Activated CD8-positive, alpha-beta memory T cell treated with anti-CD3 and anti-CD28 coated beads for 4 hours (primary cell): ENCODE measurements around the gene NADK2.
A peak's percentile ranks its signal among the peaks of the same experiment; 100 is the strongest.

ENCODE experiments used
- DNase-seq, 2 donors: peaks; one replicate each; pipeline ENCODE4 v3.0.0-alpha.2; 2020; ENCODE audit warnings: low read depth in 2 of 2

The NADK2 gene

GRCh38 chr5:36162810-36163486 is 78.8 kb downstream of the NADK2 start:
- no peak for DNase-seq

GRCh38 chr5:36161361-36161760 is 80.4 kb downstream of the NADK2 start:
- no peak for DNase-seq

GRCh38 chr5:36160617-36161016 is 81.1 kb downstream of the NADK2 start:
- no peak for DNase-seq

GRCh38 chr5:36158144-36158543 is 83.6 kb downstream of the NADK2 start:
- no peak for DNase-seq

GRCh38 chr5:36156619-36157018 is 85.1 kb downstream of the NADK2 start:
- no peak for DNase-seq

- no peak for DNase-seq
These were observed 85.6 kb downstream of the NADK2 start for GRCh38 chr5:36156121-36156601.

- DNase-seq = no peak
These were observed 86.4 kb downstream of the NADK2 start for GRCh38 chr5:36155291-36155690.

- no peak for DNase-seq
These were observed 88.0 kb downstream of the NADK2 start for GRCh38 chr5:36153726-36154125.

- no peak for DNase-seq
These were observed 88.4 kb downstream of the NADK2 start for GRCh38 chr5:36153298-36153677.

GRCh38 chr5:36152324-36153297 is 89.1 kb downstream of the NADK2 start:
- no peak for DNase-seq

GRCh38 chr5:36151434-36152323 is 90.0 kb downstream of the NADK2 start, which contains the start of the genes LMBRD2 and SKP2:
Gene LMBRD2 (minus strand): TSS chr5:36151887. CDS start chr5:36143349, 8,538 bp downstream.
Gene SKP2 (plus strand): TSS chr5:36152111. CDS start chr5:36152263, 152 bp downstream.
- DNase-seq = peak; percentile 94 to 97

GRCh38 chr5:36150676-36151433 is 90.9 kb downstream of the NADK2 start:
- no peak for DNase-seq

GRCh38 chr5:36147681-36148080 is 94.0 kb downstream of the NADK2 start:
- no peak for DNase-seq

GRCh38 chr5:36146390-36146789 is 95.3 kb downstream of the NADK2 start:
- no peak for DNase-seq

- no peak for DNase-seq
These were observed 96.4 kb downstream of the NADK2 start for GRCh38 chr5:36145311-36145710.
